ENCODE results near the gene EFNB3.

The EFNB3 gene

DNA sequence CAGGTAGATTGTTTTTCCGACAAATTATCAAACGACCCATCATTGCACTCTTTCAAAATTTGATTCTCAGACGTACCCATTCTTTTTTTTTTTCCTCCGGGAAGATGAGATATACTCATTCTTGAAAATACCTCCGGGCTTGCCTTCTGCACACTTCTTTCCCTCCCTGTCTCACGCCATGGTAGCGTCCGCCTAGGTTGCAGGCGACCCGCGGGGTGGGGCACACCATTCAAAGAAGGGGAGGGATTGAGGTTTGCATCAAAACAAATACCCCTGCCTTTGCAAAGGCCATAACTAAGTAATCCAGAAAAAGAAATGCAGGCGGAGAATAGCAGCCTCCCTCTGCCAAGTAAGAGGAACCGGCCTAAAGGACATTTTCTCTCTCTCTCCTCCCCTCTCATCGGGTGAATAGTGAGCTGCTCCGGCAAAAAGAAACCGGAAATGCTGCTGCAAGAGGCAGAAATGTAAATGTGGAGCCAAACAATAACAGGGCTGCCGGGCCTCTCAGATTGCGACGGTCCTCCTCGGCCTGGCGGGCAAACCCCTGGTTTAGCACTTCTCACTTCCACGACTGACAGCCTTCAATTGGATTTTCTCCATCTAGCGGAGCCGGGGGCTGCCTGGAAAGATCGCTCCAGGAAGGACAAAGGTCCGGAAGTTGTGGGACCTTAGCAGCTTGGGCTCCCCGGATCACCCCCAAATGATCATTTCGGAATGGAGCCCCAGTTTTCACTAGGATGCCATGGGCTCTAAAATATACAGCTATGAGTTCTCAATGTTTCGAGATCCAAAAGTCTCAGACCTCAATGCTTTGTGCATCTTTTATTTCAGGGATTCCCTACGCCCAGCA lies 18.6 kb upstream of the EFNB3 start:
- Histone ChIP-seq H3K9me3 (ENCODE audit: control insufficient read depth, insufficient read depth, low read length) (no peaks in the 10 kb centered on the region), H3K4me1 (ENCODE audit: control insufficient read depth, insufficient read depth, low read length) (peaks cover 10% of the 10 kb centered on the region), H3K9ac (ENCODE audit: low read depth, low read length) (peak overlapping the region; percentile 95), H3K4me3 (ENCODE audit: low read depth, low read length) (peak overlapping the region; percentile 99), H3K36me3 (ENCODE audit: control insufficient read depth, insufficient read depth, low read length) (no peaks in the 10 kb centered on the region), H3K27me3 (ENCODE audit: control insufficient read depth, insufficient read depth, low read length) (no peaks in the 10 kb centered on the region)

DNA sequence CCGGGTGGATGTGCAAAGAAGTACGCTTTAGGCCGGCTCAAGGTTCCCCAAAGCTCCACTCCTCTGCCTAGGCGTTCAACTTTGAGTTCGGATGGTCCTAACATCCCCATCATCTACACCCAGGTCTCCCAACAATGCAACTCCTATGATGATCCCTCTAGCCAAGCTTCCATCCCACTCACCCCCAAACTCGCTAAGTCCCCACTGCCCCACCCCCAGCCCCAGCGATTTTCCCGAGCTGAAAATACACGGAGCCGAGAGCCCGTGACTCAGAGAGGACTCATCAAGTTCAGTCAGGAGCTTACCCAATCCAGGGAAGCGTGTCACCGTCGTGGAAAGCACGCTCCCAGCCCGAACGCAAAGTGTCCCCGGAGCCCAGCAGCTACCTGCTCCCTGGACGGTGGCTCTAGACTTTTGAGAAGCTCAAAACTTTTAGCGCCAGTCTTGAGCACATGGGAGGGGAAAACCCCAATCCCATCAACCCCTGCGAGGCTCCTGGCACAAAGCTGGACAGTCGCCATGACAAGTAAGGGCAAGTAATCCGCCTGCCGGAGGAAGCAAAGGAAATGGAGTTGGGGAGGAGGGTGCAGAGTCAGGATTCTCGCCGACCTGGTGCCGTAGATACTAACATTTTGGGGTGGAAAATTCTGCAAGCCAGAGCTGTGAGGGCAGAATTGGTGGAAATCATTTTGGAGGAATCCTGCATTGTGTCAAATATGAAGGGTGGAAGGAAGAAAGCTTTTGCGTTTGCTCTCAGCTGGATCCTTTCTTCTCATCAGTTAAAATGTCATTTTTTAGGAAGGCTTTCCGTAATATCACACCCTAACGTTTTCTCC lies 17.7 kb upstream of the EFNB3 start, which contains the start of gene TP53:
Gene TP53 (minus strand): TSS at position 419 of the 836 bp plus-strand sequence. CDS start 10,896 bp downstream, outside the sequence.
- Histone ChIP-seq H3K9ac (ENCODE audit: low read depth, low read length) (peak within 1 kb of the TSS; percentile 95), H3K9me3 (ENCODE audit: control insufficient read depth, insufficient read depth, low read length) (no peaks in the 10 kb centered on the region), H3K4me3 (ENCODE audit: low read depth, low read length) (peak within 1 kb of the TSS; percentile 99), H3K36me3 (ENCODE audit: control insufficient read depth, insufficient read depth, low read length) (no peaks in the 10 kb centered on the region), H3K27me3 (ENCODE audit: control insufficient read depth, insufficient read depth, low read length) (no peaks in the 10 kb centered on the region), H3K4me1 (ENCODE audit: control insufficient read depth, insufficient read depth, low read length) (peaks cover 10% of the 10 kb centered on the region)

DNA sequence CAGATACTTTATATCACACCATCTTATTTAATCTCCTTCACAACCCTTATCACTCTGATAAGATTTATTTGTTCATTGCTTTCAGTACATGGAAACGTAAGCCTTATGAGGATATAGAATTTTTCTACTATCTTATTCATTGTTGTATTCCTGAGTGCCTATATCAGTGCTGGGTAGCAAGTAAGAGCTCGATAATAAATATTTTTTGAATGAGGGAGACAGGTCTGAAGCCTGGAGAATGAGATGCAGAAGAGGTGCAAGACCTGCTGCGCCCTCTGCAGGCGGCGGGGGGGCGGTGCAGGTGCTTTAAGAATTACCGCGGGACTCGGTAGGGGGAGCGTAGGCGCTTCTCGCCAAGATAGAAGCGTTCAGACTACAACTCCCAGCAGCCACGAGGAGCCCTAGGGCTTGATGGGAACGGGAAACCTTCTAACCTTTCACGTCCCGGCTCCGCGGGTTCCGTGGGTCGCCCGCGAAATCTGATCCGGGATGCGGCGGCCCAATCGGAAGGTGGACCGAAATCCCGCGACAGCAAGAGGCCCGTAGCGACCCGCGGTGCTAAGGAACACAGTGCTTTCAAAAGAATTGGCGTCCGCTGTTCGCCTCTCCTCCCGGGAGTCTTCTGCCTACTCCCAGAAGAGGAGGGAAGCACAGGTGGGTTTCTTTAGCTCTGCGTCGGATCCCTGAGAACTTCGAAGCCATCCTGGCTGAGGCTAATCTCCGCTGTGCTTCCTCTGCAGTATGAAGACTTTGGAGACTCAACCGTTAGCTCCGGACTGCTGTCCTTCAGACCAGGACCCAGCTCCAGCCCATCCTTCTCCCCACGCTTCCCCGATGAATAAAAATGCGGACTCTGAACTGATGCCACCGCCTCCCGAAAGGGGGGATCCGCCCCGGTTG lies 16.8 kb upstream of the EFNB3 start, which contains the start of gene WRAP53:
Gene WRAP53 (plus strand): TSS at position 570 of the 900 bp plus-strand sequence. CDS start 172 bp downstream, at position 742.
- Histone ChIP-seq H3K27me3 (ENCODE audit: control insufficient read depth, insufficient read depth, low read length) (no peaks in the 10 kb centered on the region), H3K4me1 (ENCODE audit: control insufficient read depth, insufficient read depth, low read length) (peaks cover 10% of the 10 kb centered on the region), H3K9ac (ENCODE audit: low read depth, low read length) (peak within 1 kb of the TSS; percentile 95), H3K9me3 (ENCODE audit: control insufficient read depth, insufficient read depth, low read length) (no peaks in the 10 kb centered on the region), H3K4me3 (ENCODE audit: low read depth, low read length) (peak within 1 kb of the TSS; percentile 99), H3K36me3 (ENCODE audit: control insufficient read depth, insufficient read depth, low read length) (no peaks in the 10 kb centered on the region)

DNA sequence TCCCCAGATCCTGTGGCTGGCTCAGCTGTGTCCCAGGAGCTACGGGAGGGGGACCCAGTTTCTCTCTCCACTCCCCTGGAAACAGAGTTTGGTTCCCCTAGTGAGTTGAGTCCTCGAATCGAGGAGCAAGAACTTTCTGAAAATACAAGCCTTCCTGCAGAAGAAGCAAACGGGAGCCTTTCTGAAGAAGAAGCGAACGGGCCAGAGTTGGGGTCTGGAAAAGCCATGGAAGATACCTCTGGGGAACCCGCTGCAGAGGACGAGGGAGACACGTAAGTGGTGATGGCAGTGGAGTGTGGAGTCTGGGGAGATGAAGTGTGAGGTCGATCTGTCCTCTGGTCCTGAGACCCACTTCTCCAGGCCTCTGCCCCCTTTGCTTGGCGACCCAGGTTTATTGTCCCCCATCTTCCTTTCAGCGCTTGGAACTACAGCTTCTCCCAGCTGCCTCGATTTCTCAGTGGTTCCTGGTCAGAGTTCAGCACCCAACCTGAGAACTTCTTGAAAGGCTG lies 16.1 kb upstream of the EFNB3 start:
- Histone ChIP-seq H3K4me1 (ENCODE audit: control insufficient read depth, insufficient read depth, low read length) (peaks cover 10% of the 10 kb centered on the region), H3K36me3 (ENCODE audit: control insufficient read depth, insufficient read depth, low read length) (no peaks in the 10 kb centered on the region), H3K4me3 (ENCODE audit: low read depth, low read length) (peak overlapping the region; percentile 96), H3K9me3 (ENCODE audit: control insufficient read depth, insufficient read depth, low read length) (no peaks in the 10 kb centered on the region), H3K27me3 (ENCODE audit: control insufficient read depth, insufficient read depth, low read length) (no peaks in the 10 kb centered on the region), H3K9ac (ENCODE audit: low read depth, low read length) (peak overlapping the region; percentile 78)

DNA sequence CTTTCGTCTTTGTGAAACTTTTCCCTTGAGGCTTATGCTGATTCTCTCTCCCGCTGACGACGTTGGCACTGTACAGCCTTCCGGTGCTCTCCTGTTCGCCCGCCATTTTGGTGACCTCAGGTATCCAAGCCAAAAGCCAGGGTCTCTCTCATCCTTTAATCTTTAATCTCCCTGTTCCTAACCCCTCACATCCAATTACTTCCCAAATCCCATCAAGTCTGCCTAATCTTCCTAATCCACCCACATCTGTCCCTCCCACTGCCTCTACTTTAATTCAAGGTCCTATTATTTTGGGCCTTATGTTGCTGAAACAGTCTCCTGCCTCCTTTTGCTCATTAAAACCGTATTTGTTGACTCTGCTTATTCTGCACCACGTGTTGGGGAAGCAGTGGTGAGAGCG lies 9.4 kb upstream of the EFNB3 start:
- no peaks in the 10 kb centered on the region for H3K27me3 ChIP-seq (ENCODE audit: control insufficient read depth, insufficient read depth, low read length)
- H3K9me3 ChIP-seq (ENCODE audit: control insufficient read depth, insufficient read depth, low read length), result no peaks in the 10 kb centered on the region
- H3K9ac ChIP-seq (ENCODE audit: low read depth, low read length), result no peak overlapping the region
- no peak overlapping the region for H3K4me3 ChIP-seq (ENCODE audit: low read depth, low read length)
- H3K4me1 ChIP-seq (ENCODE audit: control insufficient read depth, insufficient read depth, low read length), result no peaks in the 10 kb centered on the region
- peaks cover 1% of the 10 kb centered on the region for H3K36me3 ChIP-seq (ENCODE audit: control insufficient read depth, insufficient read depth, low read length)

GRCh38 chr17:7697828-7698588 lies 7.0 kb upstream of the EFNB3 start:
- Histone ChIP-seq H3K27me3 (ENCODE audit: control insufficient read depth, insufficient read depth, low read length) (no peaks in the 10 kb centered on the region), H3K4me3 (ENCODE audit: low read depth, low read length) (no peak overlapping the region), H3K9ac (ENCODE audit: low read depth, low read length) (no peak overlapping the region), H3K36me3 (ENCODE audit: control insufficient read depth, insufficient read depth, low read length) (peaks cover 12% of the 10 kb centered on the region), H3K9me3 (ENCODE audit: control insufficient read depth, insufficient read depth, low read length) (no peaks in the 10 kb centered on the region), H3K4me1 (ENCODE audit: control insufficient read depth, insufficient read depth, low read length) (peaks cover under 1% of the 10 kb centered on the region)

DNA sequence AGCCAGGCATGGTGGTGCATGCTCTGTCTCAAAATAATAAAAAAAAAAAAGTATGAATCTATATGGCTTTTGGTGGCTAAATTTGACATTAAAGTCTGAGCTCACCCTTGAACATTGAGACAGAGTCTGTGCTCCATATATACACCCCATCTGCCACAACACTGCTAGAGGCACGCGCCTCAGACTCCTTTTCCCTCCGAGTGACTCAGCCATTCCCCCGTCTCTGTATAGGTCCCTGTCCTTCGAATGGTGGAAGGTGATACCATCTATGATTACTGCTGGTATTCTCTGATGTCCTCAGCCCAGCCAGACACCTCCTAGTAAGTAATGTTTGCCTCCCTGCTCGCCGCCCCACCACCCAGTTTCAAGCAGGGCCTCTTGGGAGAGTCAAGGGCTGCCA lies 4.5 kb upstream of the EFNB3 start:
- no peak overlapping the region for H3K4me3 ChIP-seq (ENCODE audit: low read depth, low read length)
- peaks cover 5% of the 10 kb centered on the region for H3K4me1 ChIP-seq (ENCODE audit: control insufficient read depth, insufficient read depth, low read length)
- H3K36me3 ChIP-seq (ENCODE audit: control insufficient read depth, insufficient read depth, low read length), result peaks cover 12% of the 10 kb centered on the region
- H3K27me3 ChIP-seq (ENCODE audit: control insufficient read depth, insufficient read depth, low read length), result peaks cover 6% of the 10 kb centered on the region
- H3K9ac ChIP-seq (ENCODE audit: low read depth, low read length), result no peak overlapping the region
- no peaks in the 10 kb centered on the region for H3K9me3 ChIP-seq (ENCODE audit: control insufficient read depth, insufficient read depth, low read length)

GRCh38 chr17:7701681-7702080 lies 3.3 kb upstream of the EFNB3 start:
- no peaks in the 10 kb centered on the region for H3K9me3 ChIP-seq (ENCODE audit: control insufficient read depth, insufficient read depth, low read length)
- H3K4me3 ChIP-seq (ENCODE audit: low read depth, low read length), result no peak overlapping the region
- H3K36me3 ChIP-seq (ENCODE audit: control insufficient read depth, insufficient read depth, low read length), result peaks cover 12% of the 10 kb centered on the region
- no peak overlapping the region for H3K9ac ChIP-seq (ENCODE audit: low read depth, low read length)
- H3K27me3 ChIP-seq (ENCODE audit: control insufficient read depth, insufficient read depth, low read length), result peaks cover 13% of the 10 kb centered on the region
- H3K4me1 ChIP-seq (ENCODE audit: control insufficient read depth, insufficient read depth, low read length), result peaks cover 9% of the 10 kb centered on the region

- H3K36me3 ChIP-seq (ENCODE audit: control insufficient read depth, insufficient read depth, low read length), result peaks cover 12% of the 10 kb centered on the region
- peak overlapping the region; percentile 41 for H3K4me3 ChIP-seq (ENCODE audit: low read depth, low read length)
- peaks cover 16% of the 10 kb centered on the region for H3K27me3 ChIP-seq (ENCODE audit: control insufficient read depth, insufficient read depth, low read length)
- no peak overlapping the region for H3K9ac ChIP-seq (ENCODE audit: low read depth, low read length)
- H3K9me3 ChIP-seq (ENCODE audit: control insufficient read depth, insufficient read depth, low read length), result no peaks in the 10 kb centered on the region
- H3K4me1 ChIP-seq (ENCODE audit: control insufficient read depth, insufficient read depth, low read length), result peaks cover 9% of the 10 kb centered on the region
Measured at GRCh38 chr17:7702776-7703175, 2.2 kb upstream of the EFNB3 start.

DNA sequence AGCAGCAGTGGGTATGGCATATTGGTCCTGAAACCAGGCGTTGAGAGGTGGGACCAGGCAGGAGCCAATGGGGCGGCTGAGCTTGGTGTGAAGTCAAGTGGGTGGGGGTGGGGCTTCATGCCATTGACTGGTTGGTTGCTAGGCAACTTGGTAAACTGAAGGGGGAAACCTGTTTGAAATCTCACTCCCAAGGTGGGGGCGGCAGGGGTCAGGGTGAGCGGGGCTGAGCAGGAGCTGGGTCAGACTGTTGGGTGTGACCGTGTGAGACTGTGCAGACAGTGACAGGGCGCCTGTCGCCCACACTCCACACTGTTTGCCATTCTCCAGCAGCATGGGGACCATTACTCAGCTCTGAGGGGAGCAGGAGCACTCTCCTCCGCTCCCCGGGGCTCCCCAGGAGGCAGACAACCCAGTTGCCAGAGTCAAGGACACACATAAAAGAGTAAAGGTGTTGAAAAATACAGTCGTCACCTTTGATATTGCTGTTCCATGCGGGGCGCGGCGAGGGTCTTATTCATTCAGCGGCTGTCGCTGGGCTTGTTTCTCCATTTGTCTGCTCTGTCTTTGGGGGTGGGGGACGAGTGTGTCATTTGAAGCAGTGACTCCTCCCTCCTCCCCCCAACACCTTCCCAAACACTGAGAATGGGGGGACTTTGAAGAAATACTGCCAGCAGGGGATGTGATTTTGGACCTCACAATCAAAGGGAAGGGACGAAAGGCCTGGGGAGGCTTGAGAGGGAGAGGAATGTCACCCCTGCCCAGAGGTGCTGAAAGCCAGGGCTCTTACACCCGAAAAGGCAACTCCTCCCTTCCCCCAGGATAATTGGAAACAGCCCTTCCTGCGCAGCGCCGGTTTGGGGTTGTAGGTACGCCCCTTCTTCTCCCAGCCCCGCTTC lies 1.2 kb upstream of the EFNB3 start:
- peaks cover 9% of the 10 kb centered on the region for H3K4me1 ChIP-seq (ENCODE audit: control insufficient read depth, insufficient read depth, low read length)
- H3K27me3 ChIP-seq (ENCODE audit: control insufficient read depth, insufficient read depth, low read length), result peaks cover 16% of the 10 kb centered on the region
- H3K9ac ChIP-seq (ENCODE audit: low read depth, low read length), result no peak overlapping the region
- peak overlapping the region; percentile 75 for H3K4me3 ChIP-seq (ENCODE audit: low read depth, low read length)
- no peaks in the 10 kb centered on the region for H3K9me3 ChIP-seq (ENCODE audit: control insufficient read depth, insufficient read depth, low read length)
- peaks cover 12% of the 10 kb centered on the region for H3K36me3 ChIP-seq (ENCODE audit: control insufficient read depth, insufficient read depth, low read length)

Data from iPS-15b (cell line).